GM19452 (cell line): ENCODE measurements around the gene MYCBPAP.

Source experiments
- ATAC-seq: cut with Tn5 transposase; IDR thresholded peaks from one replicate; pipeline ENCODE4 v1.9.1; 2021; ENCODE audit not compliant: unreplicated experiment

Gene MYCBPAP

DNA sequence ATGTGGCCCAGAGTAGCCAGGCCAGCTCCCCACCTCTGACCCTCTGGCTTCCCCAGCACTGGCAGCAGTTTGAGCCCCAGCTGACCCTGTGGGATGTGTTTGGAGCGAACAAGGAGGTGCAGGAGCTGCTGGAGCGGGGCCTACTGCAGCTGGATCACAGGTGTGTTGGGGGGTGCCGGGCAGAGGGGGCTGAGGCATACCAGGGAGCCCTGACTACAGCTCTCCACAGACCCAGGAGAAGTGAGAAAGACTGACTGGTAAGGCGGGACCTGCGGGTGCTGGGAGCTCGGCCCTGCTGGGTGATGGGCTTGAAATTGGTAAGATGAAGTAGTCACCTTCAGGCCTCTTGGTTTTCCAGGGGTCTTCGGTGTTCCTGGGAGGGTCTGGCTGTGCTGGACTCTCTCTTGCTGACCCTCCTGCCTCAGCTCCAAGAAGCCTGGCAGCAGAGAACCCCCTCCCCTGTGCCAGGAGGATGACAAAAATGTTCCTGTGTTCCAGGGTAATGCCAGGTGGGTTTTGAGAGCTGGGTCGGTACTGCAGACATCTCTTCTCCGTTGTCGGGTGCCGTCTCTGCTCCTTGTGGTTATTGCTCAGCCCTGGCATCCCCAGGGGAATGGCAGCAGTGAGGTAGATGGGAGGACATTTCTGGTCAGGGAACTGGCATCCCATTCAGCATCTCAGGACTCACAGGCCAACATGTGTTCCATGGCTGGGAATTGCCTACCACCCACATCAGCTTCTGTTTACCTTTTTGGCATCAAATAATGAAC, 23.7 kb upstream of the MYCBPAP start:
- ATAC-seq, result no peak

DNA sequence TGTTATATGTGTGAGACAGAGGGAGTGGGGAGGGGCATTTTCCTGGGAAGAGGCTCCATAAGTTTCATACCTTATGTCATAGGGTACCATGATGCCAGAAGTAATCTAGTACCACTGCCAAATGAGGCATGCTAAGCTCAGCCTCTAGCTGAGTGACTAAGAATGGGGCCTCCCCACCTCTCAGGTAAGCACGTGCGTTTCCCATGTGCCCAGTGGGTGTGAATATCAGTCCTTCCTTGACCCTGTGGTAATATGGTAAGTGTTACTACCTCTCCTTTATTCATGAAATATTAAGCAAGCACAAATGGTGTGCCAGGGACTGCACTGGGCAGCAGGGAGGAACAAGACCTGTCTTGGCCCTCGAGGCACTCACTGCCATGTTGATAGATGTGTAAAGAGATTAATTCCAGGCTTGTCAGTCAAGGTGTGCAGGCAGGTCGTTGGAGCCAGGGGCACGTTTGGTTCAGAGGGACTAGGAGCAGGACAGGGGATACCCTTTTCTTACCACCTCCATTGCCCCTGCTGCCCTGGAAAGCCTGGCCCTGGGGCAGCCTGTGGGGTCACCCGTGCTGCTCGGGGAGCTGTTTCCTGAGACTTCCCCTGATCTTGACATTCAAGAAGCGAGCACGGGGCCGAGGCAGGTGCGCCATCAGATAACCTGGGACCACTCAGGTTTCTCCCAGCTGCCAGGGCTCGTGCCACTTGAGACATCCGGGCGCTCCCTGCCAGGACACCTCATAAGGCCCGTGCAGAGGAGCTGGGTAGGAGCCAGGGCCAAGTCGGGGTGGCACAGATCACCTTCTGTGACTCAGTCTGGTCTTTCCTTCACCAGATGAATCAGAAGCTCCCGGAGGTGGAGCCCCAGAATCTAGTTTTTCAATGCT, 20.8 kb upstream of the MYCBPAP start:
- no peak for ATAC-seq

DNA sequence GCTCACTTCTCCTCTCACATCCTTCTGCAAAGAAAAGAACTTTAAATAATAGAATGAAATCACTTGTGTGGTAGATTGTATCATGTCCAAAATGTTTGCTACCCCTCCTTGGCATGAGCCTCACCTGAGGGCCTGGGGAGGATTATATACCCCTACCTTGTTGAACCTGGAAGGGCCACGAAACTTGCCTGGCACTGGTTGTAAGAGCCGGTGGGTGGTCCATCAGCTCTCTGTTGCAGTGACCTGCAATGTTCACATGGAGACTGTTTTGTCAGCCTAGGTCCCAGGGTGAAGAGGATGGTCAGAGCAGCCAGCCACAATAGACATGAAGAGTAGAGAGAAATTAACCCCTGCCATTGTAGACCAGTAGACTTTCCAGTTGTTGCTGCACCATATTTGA, 19.4 kb upstream of the MYCBPAP start:
- no peak for ATAC-seq

DNA sequence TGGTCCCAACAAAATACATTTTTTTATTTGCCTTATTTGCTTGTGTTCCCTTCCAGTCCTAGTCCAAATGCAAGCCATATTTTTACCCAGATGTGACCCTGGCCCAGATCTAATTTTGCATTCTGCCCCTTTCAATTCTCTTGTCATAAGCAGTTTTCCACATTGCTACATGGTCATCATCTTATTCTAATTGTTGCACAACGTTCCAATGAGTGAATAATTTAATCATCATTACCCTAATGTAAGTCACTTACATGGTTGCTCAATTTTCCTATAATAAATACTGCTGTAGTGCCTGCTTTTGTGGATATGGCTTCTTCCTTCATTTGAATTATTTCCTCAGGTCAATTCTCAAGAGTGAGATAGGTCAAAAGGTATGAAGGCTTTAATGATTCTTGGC, 16.7 kb upstream of the MYCBPAP start:
- ATAC-seq, result no peak

DNA sequence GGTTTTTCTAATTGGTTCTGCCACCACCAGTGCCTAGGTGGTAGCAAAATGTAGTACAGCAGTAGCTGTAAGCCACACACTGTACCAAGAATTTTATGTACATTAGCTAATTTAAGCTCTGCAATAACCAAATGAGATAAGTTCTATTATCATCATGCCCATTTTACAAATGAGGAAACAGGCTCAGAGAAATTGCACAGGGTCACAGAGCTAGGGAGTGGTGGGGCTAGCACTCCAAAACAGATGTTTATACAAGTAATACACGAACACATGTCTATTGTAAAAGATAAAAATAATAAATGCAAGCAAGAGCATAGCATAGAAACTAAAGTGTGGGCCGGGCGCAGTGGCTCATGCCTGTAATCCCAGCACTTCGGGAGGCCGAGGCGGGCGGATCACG, 16.0 kb upstream of the MYCBPAP start:
- no peak for ATAC-seq

DNA sequence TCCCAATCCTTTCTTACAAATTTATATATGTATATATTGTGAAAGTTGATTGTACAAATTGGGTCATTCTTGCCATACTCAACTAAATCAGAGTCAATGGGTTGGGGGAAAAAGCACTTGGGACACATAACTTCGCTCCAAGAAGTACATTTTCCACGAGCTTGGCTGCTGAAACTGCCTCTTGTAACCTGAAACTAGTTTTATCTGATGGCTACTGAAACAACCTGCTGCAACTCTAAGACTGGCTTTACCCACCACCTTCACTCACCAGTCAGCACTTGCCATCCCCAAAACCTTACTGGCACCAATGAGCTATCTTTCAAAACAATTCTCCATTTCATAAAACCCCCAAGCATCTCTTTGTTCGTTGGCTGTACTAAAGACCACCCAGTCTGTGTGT, 14.5 kb upstream of the MYCBPAP start:
- no peak for ATAC-seq

DNA sequence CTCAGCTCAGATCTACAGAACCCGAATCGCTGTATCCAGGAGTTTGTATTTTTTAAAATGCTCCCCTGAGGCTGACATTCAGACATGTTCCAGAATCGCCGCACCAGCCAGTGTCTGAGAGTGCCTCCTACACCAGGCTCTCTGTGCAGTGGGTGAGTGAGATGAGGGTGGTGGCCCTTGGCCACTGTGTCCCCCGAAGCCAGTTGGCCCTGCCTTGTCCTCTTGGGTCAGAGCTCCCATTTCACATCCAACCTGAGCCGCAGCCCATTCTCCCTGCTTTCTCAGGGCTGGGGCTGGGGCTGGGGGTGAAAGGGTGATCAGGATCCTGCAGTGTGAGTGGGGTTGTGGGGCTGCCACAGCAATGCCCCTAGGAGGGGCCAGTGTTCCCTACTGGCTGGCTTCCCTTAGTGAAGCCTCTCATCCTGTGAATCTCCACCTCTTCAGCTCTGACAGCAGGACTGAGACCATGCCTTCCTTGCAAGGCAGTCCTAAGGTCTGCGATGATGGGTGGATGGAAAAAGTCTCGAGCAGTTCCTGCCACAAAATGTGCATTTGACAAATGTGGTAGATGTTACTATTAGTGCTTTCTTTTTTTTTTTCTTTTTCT, 12.9 kb upstream of the MYCBPAP start:
- no peak for ATAC-seq

DNA sequence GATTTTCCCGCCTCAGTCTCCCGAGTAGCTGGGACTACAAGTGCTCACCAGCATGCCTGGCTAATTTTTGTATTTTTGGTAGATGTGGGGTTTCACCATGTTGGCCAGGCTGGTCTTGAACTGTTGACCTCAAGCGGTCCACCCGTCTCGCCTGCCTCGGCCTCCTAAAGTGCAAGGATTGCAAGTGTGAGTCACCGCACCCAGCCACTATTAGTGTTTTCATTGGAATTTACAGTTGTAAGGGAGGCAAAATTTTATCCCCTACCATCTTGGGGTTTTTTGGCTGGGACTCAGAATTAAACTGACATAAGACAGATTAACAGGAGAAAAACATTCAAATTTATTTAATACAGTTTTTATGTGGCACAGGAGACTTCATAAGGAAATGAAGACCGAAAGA, 12.3 kb upstream of the MYCBPAP start:
- ATAC-seq, result no peak

DNA sequence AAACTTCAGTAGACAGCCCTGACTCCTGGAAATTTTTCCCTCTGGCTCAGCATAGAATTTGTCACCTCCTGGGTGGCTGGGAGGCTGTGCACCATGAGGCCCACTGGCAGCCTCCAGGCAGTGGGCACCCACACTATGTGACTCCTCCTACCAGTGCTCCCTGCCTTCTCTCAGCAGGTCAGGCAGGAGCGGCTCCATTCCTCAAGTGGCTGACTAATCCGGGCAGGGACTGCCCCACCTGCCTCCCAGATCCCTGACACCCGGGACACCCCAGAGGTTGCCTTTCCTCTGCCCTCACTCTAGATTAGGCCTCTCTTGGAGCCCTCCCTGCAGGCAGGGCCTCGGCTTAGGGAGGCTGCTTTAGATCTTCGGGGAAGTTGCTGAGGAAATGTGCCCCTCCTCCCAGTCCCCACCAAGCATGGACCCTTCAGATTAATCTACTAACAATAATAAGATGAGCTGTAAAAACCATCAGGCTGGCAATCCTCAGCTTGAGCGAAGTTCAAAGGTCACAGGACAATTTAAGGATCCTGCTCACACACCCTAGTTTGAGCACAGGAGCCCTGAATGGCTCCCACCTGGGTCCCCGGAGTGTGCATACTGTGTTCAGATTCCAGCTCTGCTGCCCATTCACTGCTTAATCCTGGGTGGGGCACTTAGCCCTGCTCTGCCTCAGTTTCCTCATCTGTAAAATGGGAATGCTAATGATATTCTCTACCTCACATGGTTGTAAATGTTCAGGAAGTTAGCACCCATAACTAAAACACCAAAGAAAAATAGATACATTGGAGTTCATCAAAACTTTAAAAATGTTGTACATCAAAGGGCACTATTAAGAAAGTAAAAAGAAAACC, 10.0 kb upstream of the MYCBPAP start:
- no peak for ATAC-seq

DNA sequence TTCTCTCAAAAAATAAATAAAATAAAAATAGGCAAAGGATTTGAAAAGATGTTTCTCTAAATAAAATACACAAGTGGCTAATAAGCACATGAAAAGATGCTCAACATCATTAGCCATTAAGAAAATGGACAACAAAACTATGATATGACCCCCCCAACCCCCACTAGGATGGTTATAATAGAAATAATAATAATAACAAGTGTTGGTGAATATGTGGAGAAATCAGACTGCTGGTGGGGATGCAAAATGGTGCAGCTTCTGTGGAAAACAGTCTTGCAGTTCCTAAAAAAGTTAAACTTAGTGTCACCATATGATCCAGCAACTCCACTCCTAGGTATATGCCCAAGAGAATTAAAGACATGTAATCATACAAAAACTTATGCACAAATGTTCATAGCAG, 9.0 kb upstream of the MYCBPAP start:
- no peak for ATAC-seq

DNA sequence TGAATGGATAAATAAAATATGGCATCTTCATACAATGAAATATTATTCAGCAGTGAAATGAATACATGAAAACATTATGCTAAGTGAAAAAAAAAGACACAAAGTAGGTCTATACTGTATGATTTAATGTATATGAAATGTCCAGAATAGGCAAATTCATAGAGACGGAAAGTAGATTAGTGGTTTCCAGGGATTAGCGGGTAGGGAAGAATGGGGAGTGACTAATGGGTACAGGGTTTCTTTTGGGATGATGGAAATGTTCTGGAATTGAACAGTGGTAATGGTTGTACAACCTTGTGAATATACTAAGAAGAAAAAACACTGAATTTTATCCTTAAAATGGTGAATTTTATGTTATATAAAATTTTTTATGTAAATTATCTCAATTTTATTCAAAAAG, 8.5 kb upstream of the MYCBPAP start:
- ATAC-seq, result no peak

DNA sequence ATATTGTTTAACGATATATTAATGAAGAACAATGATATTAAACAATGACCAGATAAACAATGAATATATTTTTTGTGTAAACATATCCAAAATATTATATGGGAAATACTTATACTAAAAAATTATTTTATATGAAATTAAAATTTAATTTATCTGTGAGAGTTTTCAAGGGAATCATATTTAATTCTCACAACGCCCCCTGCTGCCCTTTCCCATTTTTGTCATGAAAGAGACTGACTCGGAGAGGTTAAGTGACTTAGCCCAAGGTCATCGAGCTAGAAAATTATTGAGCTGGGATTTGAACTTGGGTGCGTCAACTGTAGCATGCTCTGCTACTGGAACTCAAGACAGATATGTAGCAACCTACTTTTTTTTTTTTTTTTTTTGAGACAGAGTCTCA, 7.2 kb upstream of the MYCBPAP start:
- no peak for ATAC-seq

DNA sequence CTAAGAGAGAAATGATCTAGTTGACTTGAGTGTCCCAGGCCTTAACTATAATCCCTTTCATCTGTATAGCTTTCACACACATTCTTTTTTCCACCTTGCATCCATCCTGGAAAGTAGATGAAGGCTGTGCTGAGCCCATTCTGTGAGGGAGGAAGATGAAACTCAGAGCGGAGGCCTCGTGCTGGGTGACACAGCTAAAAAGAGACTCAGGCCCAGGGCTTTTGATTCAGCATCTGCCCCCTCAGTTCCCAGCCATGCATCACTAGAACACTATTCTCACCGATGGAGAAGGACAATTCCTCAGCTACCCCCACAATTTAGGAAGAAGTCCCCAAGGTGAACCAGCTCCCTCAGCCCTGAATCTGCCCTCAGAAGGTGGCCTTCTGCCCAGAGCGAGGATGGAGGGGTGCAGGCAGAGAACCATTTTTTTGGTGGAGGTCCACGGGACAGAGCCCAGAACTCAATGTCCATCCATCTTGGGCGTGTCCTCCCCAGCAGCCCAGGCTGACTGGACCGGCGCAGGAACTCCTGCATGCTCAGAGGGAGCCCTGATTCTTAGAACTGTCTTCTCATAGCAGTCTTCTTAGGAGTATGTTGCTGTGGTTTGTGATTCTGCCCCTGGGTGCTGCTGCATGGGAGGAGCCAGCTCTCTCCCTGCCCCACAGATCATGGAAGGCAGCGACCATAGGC, 5.8 kb upstream of the MYCBPAP start:
- ATAC-seq, result no peak

DNA sequence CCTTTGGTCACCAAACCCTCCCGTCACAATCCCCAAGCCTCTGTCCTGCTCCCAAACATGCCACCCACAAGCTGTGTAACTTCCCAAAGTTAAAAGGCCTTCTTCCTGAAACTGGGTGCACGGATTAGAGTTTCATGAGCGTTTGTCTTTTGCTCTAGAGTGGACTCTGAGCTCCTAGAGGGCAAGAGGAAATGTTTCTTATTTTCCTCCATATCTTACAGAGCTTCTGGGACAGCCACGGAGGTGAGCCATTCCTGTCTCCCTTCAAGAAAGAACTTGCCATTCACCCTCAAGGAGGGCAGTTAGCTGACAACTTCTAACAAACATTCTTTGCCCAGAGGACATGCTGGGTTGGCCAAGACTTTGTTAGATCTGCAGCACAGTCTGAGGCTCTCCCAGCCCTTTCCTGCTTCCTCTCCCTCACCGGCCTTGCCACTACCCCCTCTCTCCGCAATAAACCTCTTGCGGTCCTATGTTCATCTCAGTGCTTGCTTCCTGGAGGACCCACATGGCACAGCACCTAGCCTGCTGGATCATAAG, 2.6 kb upstream of the MYCBPAP start:
- no peak for ATAC-seq

DNA sequence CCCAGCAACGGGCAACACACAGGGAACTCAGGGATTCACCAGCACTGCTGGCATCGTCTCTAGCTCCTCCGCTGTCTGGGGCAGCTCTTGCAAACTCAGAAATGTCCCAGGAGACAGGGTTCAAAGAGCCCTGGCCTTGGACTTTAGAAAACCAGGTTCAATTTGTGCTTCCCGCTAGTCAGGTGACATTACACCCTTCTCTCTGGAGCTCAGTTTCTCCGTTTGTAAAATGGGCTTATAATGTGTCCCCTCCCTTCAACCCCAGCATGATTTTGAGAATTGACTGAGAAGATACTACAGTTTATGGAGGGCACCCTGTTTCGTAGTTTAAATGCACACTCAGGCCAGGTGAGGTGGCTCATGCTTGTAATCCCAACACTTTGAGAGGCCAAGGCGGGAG, 1.9 kb upstream of the MYCBPAP start:
- no peak for ATAC-seq

DNA sequence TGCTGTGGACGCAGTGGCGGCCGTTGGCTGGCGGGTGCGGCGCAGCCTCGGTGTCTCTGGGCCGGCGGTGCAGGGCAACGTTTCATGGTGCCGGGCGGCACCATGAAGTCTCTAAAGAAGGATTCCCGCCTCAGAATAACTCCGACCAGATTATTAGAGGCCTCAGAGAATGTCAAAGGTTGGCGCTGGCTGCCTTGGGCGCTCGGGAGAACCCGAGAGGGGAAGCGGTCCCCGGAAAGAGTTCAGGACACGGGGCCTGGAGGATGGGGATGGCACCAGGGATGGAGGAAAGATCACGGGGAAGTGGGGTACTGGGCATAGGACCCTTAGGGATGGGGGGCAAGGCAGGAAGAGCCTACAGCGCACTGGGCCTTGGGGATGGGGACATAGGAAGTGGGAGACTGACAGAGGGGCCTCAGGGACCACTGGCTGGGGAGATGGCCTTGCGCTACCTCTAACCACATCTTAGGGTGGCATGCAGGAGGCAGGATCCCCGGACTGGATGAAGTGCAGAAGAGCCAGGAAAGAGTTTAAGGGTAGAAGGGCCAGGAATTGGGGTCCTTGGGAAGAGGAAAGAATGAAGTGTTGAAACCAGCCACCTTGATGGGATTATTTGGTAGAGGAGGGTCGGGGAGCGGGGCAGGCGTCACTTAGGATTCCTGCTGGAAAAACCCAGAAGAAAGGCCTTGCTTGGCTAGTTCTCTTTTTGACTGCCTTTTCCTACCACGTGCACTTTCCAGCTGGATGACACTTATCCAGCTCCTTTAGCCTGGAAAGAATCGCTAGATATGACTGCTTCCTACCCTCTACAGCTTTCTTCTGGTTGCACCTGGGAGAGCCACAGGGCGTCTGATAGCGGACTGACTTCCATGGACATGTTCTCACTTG, 578 bp downstream of the MYCBPAP start:
- no peak for ATAC-seq

DNA sequence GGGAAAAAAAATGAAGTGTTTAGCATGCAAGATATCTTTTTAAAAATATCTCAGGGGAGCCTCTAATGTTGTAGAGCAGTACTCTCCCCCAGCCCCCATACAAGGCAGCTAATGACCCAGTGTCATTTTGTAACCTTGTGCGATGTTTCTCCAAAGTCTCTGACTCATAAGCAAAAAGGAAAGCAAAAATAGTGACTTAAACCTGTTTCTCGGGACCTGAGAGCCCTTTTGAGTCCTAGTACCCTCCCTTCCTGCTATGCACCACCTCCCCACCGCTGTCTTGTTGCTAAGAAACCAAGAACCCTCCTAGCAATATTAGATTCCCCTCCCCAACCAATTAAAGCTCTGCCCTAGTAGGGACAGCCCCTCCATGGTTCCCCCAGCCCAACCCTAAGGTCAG, 2.8 kb downstream of the MYCBPAP start:
- ATAC-seq, result peak; percentile 87

DNA sequence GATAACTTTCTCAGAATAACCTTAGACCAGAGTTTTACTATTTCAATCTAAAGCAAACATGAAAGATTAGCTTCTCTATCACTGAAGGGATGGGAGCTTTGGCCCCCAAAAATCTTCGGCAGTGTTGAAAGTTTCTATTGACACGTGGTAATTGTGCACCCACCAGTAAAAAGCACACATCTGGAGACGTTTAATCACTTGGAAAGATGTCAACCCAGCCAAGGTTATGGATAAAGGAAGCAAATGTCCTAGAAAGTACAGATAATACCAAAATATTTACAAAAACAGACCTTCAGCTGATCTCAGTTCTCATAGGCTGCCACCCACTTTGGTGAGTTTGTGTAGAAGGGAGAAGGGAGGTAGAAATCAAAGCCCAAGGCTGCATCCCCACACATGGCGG, 5.3 kb downstream of the MYCBPAP start:
- ATAC-seq, result no peak

DNA sequence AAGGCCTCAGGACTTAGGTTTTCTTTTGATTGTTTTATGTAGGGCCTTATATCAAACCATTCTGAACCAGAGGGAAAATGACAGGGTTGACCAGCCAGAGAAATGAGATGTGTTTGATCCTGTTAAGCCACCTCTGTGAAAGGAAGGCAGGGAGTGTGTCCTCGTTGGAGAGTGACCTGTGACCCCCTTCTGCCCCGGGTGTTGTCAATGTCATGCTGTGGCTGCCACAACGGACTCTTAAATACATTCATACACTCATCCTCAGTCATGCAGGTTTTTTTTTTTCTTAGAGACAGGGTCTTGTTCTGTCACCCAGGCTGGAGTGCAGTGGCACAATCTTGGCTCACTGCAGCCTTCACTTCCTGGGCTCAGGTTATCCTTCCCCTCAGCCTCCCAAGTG, 6.1 kb downstream of the MYCBPAP start:
- no peak for ATAC-seq
